HFF-Myc (cell line): ENCODE data around the gene CLDN15.
"Not testable (repeated sequence)": the region's sequence is repeated elsewhere in the genome, so short reads cannot be mapped to it uniquely, and the experiment has no call there.

Experiments
- DNase-seq: peaks from one replicate; pipeline ENCODE4 v3.0.0-alpha.2; 2011; ENCODE audit warnings: low read depth; ENCODE audit errors: extremely low read depth
- H3K4me3 ChIP-seq: replicated peaks from 2 replicates; pipeline ENCODE4 v1.5.1; 2011; ENCODE audit warnings: low read depth, mild to moderate bottlenecking, control low read depth, low read length
- TF ChIP-seq, protein P1 (sequence below): IDR thresholded peaks from 2 replicates; pipeline ENCODE4 v1.5.1; 2012; ENCODE audit warnings: mild to moderate bottlenecking, low read depth, low read length, control low read depth; ENCODE audit errors: missing control alignments

CLDN15 gene

DNA sequence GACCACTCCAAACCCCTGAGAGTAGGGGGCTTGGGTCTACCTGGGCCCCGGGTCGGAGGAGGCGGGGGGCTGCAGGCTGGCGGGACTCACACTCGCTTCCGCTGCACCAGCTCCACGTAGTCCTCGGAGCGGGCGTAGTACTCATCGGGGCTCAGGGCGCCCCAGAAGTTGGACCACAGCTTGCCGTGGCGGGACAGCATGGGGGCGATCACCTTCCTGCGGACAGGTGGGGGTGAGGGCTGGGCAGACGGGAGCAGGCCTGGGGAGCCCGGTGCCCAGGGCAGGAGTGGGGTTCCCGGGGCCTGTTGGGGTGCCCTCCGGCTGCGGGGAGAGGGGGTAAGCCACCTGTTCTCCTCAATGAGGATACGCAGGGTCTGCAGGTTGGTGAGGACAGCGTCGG is 26.1 kb downstream of the CLDN15 start:
- TF ChIP-seq, protein P1, sequence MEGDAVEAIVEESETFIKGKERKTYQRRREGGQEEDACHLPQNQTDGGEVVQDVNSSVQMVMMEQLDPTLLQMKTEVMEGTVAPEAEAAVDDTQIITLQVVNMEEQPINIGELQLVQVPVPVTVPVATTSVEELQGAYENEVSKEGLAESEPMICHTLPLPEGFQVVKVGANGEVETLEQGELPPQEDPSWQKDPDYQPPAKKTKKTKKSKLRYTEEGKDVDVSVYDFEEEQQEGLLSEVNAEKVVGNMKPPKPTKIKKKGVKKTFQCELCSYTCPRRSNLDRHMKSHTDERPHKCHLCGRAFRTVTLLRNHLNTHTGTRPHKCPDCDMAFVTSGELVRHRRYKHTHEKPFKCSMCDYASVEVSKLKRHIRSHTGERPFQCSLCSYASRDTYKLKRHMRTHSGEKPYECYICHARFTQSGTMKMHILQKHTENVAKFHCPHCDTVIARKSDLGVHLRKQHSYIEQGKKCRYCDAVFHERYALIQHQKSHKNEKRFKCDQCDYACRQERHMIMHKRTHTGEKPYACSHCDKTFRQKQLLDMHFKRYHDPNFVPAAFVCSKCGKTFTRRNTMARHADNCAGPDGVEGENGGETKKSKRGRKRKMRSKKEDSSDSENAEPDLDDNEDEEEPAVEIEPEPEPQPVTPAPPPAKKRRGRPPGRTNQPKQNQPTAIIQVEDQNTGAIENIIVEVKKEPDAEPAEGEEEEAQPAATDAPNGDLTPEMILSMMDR, result no peak
- no peak overlapping the region for H3K4me3 ChIP-seq
- no peak for DNase-seq

DNA sequence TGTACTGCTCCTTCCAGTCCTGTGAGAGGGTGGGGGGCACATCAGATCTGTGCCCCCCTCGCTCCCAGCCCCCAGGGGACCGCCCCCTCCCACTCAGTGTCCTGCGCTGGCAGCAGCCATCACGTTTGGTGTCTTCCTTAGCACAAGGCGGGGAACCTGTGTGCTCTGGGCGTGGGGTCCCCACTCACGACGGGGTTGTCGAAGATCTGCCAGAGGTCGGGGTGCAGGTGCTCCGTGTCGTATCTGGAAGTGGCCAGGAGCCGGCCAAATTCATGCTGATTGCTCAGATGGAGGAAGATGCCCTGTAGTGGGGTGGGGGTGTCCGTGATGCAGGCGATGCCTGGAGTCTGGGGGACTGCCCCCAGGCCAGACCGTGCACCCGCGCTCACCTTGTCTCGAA is 27.5 kb downstream of the CLDN15 start:
- DNase-seq, result no peak
- TF ChIP-seq, protein P1, result no peak
- H3K4me3 ChIP-seq, result no peak overlapping the region

DNA sequence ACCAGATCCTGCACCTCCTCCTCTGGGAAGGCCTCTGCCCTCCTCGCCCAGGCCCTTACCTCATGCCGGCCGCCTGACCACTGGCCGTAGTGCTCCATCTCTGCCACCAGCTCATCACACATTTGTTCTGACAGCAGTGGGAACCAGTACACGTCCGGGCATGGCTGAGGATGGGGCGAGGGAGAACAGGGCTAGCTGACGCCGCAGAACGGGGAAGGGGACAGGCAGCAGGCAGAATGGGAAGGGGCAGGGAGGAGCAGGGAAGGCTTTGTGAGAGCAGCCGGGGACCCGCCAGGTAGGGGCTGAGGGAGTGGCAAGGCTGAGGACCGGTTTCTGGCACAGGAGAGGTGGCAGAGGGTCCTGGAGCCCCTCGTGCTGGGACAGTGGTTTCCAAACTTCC is 28.8 kb downstream of the CLDN15 start:
- DNase-seq, result no peak
- TF ChIP-seq, protein P1, result no peak
- H3K4me3 ChIP-seq, result no peak overlapping the region

DNA sequence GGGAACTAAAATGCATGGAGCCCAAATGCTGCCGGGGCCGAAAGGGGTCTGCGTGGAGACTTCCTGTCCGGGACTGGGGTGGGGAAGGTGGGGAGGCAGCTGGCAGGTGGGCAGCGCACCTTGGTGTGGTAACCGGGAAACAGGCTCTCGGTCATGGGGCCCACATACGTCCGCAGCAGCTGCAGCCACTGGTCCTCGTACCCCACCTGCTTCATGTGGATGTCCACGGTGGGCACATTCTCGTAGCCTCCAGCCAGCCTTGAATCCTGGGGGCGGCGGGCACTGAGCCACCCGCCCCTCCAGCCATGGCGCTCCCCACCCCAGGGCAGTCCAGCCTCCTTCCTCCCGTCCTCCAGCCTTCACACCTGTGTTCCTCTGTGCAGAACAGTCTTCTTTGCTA is 30.1 kb downstream of the CLDN15 start:
- TF ChIP-seq, protein P1, result no peak
- no peak for DNase-seq
- H3K4me3 ChIP-seq, result no peak overlapping the region

DNA sequence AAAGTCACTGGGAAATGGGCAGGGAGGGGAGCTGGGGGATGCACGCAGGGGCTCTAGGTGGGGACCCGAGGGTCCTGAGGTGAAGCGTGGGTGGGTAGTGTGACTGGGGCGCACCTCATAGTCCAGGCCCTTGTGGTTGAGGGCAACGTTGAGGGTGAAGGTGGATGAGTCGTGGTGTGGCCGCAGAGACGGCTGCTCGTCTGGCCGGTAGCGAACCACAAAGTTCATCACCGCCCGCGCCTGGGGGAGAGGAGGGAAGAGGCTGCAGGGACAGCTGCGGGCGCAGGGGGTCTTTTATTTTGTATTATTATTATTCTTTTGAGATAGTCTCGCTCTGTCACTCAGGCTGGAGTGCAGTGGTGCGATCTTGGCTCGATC is 30.9 kb downstream of the CLDN15 start:
- TF ChIP-seq, protein P1, result no peak
- DNase-seq, result no peak

DNA sequence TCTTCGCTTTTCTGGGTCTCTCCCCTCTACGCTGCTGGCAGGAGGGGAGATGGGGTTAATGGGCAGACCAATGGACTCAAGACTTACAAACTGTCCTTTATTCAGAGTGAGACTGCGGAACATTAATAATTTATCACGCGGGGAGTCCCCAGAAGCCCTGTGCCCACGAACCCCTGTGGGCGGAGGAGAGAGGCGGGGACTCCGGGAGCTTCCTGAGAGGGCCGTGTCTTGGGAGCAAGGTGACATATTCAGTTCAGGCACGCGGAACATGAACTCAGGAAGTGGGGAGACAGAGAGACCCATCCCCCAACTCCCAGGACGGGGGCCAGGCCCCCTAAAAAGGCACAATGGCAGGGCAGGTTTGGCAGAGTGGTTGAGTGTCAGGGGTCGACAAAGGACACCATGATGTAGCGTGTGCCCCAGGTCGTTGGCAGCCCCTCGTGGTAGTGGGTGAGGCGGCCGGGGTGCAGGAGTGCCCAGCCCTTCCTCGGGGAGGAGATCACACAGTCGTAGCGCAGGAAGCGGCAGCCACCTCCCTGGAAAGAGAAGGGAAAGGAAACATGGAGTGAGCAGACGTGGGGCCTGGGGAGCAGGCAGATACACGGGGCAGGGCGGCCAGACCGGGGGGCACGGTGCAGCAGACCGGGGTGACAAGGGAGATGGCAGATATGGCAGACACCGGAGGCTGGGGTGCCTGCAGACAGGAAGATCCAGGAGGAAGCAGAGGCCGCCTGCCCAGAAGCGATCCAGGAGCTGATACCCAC is 31.5 kb downstream of the CLDN15 start:
- TF ChIP-seq, protein P1, result no peak
- DNase-seq, result no peak
- no peak overlapping the region for H3K4me3 ChIP-seq

More for the DNA sequence above, 30.9 kb downstream of the CLDN15 start:
- no peak overlapping the region for H3K4me3 ChIP-seq

DNA sequence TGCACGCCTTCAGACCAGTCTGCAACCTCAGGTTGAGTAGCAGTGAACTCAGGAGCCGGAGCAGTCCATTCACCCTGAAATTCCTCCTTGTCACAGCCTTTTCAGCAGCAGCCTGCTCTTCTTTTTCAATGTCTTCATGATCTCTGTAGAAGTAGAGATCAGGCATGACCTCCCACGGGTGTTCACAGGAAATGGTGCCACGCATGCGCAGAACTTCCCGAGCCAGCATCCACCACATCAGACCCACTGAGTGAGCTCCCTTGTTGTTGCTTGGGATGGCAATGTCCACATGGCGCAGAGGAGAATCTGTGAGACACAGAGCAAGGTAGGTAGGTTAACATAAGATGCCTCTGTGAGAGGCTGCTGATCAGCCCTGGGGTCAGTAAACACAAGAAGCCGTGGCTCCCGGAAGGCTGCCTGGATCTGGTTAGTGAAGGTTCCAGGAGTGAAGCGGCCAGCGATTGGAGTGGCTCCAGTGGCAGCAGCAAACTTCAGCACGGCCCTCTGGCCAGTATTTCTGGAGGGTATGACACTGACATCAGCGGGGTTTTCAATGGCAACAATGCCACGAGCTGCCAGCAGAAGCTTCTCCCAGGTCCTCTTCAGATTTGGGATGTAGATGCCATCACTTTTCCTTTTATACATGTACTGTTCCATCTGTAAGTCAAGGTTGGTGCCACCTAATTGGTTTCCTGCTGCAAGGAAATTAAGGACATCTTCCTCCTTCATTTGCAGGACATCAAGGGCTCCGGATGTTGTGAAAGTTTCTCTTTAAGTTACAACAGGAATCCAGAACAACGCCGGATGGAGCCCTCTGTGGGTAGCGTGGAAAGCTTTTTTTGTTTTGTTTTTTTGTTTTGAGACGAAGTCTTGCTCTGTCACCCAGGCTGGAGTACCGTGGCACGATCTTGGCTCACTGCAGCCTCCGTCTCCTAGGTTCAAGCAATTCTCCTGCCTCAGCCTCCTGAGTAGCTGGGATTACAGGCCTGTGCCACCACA is 33.6 kb downstream of the CLDN15 start:
- H3K4me3 ChIP-seq, DNase-seq: not testable (repeated sequence)
